GM18858 (cell line): ENCODE measurements around the gene PHAX.
"Not testable (repeated sequence)": the region's sequence is repeated elsewhere in the genome, so short reads cannot be mapped to it uniquely, and the experiment has no call there.

Experiments used
- ATAC-seq: cut with Tn5 transposase; IDR thresholded peaks from one replicate; pipeline ENCODE4 v1.9.1; 2021; ENCODE audit not compliant: unreplicated experiment

Gene PHAX, protein sequence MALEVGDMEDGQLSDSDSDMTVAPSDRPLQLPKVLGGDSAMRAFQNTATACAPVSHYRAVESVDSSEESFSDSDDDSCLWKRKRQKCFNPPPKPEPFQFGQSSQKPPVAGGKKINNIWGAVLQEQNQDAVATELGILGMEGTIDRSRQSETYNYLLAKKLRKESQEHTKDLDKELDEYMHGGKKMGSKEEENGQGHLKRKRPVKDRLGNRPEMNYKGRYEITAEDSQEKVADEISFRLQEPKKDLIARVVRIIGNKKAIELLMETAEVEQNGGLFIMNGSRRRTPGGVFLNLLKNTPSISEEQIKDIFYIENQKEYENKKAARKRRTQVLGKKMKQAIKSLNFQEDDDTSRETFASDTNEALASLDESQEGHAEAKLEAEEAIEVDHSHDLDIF

GRCh38 chr5:126600631-126601511 lies at the start of gene PHAX:
Gene PHAX, plus strand, starts transcription at chr5:126600947. Its CDS starts 16 bp downstream, at chr5:126600963.
- peak; percentile 88 for ATAC-seq

GRCh38 chr5:126552614-126553013 lies 48.1 kb upstream of the PHAX start:
- no peak for ATAC-seq

DNA sequence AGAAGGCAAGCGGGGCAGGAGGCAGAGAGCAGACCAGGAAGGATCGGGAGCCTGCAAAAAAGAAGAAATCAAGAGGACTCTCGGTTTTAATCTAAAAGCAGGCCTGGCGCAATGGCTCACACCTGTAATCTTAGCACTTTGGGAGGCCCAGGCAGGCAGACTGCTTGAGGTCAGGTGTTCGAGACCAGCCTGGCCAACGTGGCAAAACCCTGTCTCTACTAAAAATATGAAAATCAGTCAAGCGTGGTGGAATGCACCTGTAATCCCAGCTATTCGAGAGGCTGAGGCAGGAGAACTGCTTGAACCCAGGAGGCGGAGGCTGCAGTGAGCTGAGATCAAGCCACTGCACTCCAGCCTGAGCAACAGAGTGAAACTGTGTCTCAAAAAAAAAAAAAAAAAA lies 45.6 kb upstream of the PHAX start:
- ATAC-seq, result not testable (repeated sequence)

GRCh38 chr5:126561908-126562307 lies 38.8 kb upstream of the PHAX start:
- ATAC-seq, result no peak

DNA sequence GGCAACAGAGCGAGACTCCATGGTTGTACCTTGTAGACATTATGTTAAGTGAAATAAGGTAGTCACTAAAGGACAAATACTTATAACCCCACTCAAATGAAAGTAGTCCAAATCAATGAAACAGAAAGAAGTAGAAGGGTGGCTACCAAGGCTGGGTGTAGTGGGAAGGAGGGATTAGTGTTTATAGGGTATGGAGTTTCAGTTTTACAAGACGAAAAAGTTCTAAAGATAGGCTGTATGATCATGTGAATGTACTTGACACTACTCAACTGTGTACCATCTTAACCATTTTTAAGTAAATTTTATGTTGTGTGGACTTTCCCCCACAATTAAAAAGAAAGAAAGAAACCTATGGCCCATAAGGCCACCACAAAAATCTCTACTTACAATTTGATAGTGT lies 37.9 kb upstream of the PHAX start:
- peak; percentile 99 for ATAC-seq

DNA sequence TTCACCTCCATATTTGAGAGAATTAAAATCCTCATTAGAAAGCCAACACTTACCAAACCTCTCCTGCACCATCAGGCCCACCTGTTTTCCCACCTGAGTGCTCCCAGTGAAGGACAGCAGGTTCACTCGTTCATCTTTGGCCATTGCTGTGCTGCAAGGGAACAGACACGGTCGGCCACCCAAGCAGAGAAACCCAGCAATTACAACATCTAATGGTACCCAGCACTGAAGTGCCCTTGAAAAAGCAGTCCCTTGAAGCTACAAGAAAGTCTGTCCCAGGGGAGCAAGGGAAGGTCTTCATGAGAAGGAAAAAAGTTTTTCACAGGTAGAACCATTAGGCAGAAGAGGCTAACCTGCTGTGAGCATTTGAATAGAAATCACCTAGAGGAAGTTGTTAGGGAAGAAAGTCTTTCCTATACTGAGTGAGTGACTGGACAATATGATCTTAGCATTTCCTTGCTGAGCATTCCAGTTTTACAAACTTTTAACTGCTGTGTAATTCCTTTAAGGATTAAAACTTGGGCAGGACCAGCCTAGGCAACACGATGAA lies 32.5 kb upstream of the PHAX start:
- no peak for ATAC-seq

DNA sequence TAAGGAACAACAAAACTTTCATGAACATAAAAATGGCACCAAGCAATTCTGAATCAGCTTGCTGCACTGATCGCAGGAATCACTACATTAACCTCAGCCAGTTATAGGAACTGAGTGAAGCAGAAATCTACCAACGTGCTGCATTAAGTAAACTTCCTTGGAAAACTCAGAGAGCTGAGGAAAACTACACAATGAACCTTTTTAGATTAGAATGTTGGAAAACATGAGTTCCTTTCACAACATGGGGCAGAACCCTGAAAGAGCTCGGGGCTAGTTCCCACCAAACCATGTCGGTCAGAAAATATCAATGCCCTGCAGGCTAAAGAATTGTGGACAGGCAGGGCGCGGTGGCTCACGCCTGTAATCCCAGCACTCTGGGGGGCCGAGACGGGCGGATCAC lies 25.1 kb upstream of the PHAX start:
- ATAC-seq, result no peak

DNA sequence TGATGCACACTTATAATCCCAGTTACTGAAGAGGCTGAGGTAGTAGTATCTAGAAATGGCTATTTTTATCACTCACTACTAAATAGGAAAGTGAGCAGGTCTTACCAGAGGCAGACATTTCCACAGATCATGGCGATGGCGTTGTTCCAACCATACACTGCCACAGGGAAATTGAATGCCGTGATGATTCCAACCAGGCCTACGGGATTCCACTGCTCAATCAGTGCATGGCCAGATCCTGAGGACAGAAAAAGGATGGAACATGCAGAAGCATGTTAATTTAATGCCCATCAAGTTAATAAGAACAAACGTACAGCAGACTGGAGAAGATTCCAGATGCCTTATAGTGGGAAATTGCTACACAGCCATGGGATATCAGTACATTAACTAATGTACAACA lies 23.8 kb upstream of the PHAX start:
- ATAC-seq, result no peak

- no peak for ATAC-seq
Observed at GRCh38 chr5:126577415-126577814, 23.3 kb upstream of the PHAX start.

DNA sequence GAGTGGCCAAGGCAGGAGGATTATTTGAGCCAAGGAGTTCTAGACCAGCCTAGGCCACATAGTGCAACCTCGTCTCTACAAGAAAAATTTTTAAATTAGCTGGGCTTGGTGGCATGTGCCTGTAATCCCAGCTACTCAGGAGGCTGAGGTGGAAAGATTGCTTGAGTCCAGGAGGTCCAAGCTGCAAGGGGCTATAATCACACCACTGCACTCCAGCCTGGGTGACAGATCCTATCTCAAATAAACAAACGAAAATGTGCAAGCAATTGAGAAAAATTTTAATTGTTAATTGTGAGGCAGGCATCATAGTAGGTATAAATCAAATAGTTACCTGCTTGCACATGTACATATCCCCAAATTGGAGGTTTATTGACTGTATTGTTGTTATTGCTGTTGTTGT lies 21.0 kb upstream of the PHAX start:
- ATAC-seq, result no peak

DNA sequence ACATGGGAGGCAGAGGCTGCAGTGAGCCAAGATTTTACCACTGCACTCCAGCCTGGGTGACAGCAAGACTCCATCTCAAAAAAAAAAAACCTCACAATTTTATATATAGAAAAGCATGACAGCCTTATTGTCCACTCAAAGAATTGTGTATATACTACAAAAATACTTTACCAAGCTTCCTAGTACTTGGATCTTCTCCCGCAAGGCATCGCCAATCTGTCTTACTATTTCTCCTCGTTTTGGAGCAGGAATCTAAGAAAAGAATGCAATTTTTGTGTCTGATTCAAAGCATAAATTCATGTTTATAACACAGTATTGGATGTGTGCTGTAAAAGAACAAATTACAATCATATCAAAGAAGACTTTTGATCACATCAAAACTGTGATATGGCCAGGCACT lies 17.0 kb upstream of the PHAX start:
- no peak for ATAC-seq

DNA sequence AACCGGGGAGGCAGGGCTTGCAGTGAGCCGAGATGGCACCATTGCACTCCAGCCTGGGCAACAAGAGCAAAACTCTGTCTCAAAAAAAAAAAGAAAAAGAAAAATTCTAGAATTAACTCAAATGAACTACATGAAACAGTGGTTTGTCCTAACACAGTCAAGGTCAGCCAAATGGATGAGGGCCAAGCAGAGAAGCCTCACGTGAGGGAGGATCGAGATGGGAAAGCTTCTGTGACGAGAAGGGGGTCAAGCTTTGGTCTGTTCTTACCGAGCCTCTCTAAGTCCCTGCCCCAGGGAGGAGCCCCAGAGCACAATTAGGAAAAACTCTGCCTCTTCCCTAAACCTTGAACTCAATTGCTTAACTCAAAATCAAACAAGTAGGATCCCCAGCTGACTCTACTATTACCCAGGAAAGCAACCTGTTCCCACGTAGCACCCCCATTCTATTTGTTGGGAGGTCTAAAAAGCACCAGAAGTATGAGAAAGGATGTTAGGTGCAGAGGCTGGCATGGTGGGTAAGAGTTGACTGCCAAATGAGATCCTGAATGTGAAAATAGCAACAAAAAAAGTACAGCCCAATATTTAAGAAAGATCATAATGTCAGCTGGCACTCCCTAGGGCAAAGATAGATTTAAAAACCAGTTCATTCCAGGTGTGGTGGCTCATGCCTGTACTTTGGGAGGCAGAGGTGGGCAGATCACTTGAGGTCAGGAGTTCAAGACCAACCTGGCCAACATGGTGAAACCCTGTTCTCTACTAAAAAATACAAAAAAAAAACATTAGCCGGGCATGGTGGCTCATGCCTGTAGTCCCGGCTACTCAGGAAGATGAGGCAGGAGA lies 13.0 kb upstream of the PHAX start:
- ATAC-seq, result no peak

DNA sequence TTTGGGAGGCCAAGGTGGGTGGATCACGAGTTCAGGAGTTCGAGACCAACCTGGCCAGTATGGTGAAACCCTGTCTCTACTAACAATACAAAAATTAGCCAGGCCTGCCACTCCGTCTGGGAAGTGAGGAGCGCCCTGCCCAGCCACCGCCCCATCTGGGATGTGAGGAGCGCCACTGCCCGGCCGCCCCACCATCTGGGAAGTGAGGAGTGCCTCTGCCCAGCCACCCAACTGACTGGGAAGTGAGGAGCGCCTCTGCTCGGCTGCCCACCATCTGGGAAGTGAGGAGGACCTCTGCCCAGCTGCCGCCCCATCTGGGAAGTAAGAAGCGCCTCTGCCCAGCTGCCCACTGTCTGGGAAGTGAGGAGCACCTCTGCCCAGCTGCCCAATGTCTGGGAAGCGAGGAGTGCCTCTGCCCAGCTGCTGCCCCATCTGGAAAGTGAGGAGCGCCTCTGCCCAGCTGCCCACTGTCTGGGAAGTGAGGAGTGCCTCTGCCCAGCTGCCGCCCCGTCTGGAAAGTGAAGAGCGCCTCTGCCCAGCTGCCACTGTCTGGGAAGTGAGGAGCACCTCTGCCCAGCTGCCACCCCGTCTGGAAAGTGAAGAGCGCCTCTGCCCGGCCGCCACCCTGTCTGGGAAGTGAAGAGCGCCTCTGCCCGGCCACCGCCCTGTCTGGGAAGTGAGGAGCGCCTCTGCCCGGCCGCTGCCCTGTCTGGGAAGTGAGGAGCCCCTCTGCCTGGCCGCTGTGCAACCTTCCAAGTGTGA lies 11.0 kb upstream of the PHAX start:
- ATAC-seq, result no peak

DNA sequence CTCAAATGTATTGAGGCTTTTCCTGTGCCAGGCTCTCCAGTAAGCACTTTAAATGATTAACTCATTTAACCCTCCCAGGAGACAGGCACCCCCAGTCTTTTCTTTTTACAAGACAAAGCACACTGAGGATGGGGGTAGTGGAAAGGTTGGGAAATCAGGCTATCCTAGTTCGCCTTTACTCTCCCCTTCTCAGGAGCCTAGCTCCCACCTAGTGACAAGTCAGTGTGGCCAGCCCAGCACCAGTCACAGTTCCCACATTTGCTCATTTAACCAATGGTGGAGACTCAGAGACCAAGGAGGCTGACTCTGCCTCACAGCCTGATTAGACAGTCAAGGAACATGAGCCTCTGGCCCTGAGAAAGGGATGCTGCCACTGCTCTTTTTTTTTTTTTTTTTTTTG lies 9.2 kb upstream of the PHAX start:
- no peak for ATAC-seq

DNA sequence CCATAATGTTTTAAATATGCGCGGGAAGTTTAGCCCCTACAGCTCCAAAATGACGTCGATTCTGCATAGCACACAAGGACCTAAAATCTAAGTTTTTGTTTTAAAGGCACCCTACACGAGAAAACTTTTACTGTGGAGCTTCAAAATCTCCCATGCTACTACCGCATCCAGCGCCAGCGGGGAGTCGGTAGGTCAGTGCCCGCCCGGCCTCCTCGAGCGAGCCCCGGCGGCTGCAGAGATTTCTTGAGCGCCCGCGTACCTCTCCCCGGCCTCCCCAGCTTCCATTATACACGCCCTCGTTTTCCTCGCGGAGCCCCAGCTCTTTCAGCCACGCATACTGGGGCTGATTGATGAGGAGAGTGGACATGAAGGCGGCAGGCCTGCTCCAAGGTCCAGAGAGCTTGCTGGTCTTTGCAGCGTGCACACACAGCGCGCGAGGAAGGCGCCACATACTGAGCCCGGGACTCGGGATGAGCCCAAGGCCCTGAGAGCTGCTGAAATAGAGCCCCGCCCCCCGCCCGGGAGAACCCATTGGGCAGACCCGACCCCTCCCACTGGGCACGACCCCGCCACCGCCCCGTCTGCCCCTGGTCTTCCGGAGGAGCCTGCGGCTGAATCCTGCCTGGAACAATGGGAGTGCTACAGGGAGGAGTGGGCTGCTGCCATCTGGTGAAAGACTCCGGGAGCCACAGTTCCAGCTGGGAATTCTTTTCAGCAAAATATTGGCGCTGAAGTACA lies 5.8 kb upstream of the PHAX start, which contains the start of gene ALDH7A1:
ALDH7A1 (minus strand) TSS at position 472 of the 738 bp plus-strand sequence; CDS start at position 451, 21 bp downstream.
- ATAC-seq, result peak; percentile 59

DNA sequence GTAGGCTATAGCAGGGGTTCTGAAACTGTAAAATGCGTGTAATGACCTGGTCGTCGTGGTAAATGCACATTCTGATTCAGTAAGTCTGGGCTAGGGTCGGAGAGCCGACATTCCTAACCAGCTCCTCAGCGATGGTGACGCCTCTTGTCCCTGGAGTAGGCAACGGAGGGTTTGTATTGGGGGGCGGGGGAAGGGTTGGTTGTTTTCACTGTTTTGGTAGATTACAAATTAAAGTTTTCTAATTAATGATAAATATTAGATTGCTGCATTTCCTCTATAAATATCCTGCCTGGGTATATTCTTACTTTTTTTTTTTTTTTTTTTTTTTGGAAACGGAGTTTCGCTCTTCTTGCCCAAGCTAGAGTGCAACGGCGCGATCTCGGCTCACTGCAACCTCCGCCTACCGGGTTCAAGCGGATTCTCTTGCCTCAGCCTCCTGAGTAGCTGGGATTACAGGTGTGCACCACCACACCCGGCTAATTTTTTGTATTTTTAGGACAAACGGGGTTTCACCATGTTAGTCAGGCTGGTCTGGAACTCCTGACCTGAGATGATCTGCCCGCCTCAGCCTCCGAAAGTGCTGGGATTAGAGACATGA lies 5.2 kb upstream of the PHAX start:
- ATAC-seq, result peak; percentile 12

- ATAC-seq, result no peak
Observed at GRCh38 chr5:126597156-126597555, 3.6 kb upstream of the PHAX start.

DNA sequence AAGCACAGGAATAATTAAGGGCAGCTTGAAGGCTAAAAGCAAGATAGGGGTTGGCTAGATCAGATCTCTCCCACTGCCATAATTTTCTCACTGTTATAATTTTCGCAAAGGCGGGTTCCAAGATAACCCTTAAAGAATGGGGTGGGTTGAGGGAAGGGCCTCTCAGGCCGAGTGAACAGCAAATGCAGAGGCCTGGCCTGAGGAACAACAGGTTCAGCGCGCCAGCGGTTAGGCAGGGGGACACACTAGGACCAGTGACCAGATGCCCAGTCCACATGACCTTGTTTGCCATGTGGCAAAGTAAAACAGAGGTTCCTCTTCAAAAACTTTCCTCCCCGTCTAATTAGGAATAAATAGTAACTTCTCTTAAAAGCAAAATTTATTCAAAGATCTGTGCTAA lies 1.2 kb upstream of the PHAX start:
- no peak for ATAC-seq
